ENCODE data around the gene GLT1D1. TPM values are rescaled to one million over a fixed set of nuclear protein-coding genes. Genes with fewer than 3 reads are reported as not detected.

GLT1D1 gene
- total RNA-seq, 4 donors from 2014 or later: 0.26 to 3.6 (median 2.9) TPM; not detected in 1

DNA sequence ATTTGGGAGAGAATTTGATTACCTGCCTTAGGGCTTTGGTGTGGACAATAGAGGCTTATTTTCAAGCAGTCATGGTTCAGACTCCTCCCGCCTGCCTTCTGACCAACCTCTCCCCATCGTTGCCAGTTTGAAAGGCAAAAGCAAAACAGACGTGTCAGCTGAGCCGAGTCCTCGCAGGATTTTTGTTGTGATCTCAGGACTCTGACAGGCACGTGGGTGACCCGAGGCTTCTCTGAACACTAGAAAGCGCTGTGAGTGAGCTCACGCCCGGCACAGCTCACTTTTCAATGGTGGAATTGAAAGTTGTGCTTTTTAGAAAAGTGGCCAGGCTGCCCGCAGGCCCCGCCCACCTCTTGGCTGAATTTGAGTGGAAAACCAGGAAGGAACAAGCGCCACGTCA lies 130.1 kb downstream of the GLT1D1 start:
- H3K36me3 ChIP-seq: no peaks in the 10 kb centered on the region
- intact Hi-C loops (cut with DNase I; ENCODE audit: low total_unique reads): no loop called here
- H3K9me3 ChIP-seq: no peaks in the 10 kb centered on the region
- TF ChIP-seq POLR2A (IDR thresholded peaks at IDR 0.05): no peak
- TF ChIP-seq, protein P1, sequence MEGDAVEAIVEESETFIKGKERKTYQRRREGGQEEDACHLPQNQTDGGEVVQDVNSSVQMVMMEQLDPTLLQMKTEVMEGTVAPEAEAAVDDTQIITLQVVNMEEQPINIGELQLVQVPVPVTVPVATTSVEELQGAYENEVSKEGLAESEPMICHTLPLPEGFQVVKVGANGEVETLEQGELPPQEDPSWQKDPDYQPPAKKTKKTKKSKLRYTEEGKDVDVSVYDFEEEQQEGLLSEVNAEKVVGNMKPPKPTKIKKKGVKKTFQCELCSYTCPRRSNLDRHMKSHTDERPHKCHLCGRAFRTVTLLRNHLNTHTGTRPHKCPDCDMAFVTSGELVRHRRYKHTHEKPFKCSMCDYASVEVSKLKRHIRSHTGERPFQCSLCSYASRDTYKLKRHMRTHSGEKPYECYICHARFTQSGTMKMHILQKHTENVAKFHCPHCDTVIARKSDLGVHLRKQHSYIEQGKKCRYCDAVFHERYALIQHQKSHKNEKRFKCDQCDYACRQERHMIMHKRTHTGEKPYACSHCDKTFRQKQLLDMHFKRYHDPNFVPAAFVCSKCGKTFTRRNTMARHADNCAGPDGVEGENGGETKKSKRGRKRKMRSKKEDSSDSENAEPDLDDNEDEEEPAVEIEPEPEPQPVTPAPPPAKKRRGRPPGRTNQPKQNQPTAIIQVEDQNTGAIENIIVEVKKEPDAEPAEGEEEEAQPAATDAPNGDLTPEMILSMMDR (IDR thresholded peaks at IDR 0.05): no peak
- no peaks in the 10 kb centered on the region for H3K27me3 ChIP-seq
- DNase-seq: no peak
- H3K27ac ChIP-seq: no peak overlapping the region
- H3K4me1 ChIP-seq: no peaks in the 10 kb centered on the region
- H3K4me3 ChIP-seq: no peak overlapping the region

DNA sequence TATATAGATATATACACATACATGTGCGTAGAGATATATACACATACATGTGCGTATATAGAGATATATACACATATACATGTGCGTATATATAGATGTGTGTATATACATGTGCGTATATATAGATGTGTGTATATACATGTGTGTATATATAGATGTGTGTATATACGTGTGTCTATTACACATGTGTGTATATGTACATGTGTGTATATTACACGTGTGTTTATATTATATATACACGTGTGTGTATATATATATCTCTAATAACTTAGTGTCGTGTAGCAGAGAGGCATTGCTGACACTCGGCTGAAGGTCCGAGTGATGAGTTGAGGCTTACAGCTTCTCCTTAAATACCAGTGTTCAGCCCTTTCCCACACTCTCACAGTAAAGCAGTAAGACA lies 133.7 kb downstream of the GLT1D1 start:
- DNase-seq: no peak
- H3K4me1 ChIP-seq: no peaks in the 10 kb centered on the region
- H3K27me3 ChIP-seq: no peaks in the 10 kb centered on the region
- no peak overlapping the region for H3K27ac ChIP-seq
- no peaks in the 10 kb centered on the region for H3K9me3 ChIP-seq
- no peak for TF ChIP-seq POLR2A (IDR thresholded peaks at IDR 0.05)
- intact Hi-C loops (cut with DNase I; ENCODE audit: low total_unique reads): no loop called here
- H3K36me3 ChIP-seq: no peaks in the 10 kb centered on the region
- H3K4me3 ChIP-seq: no peak overlapping the region

DNA sequence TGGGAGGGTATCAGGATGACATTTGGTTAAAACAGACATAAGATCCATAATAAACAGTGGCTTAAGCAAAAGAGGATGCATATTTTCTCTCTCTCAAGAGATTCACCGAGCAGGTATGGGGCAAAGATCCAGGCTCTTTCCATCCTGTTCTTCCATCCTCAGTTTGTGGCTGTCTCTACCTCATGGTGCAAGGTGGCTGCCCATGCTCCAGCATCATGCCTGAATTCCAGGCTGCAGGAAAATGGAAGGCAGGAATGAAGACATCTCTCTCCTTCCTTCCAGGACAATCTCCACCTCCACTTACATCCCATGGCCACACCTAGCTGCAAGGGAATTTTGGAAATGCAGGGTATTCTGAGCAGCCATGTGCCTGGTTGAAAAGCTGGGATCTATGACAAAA lies 136.0 kb downstream of the GLT1D1 start:
- no peak overlapping the region for H3K4me3 ChIP-seq
- no peak for TF ChIP-seq POLR2A (IDR thresholded peaks at IDR 0.05)
- TF ChIP-seq, protein P1 (IDR thresholded peaks at IDR 0.05): no peak
- no peaks in the 10 kb centered on the region for H3K36me3 ChIP-seq
- no peaks in the 10 kb centered on the region for H3K4me1 ChIP-seq
- intact Hi-C loops (cut with DNase I; ENCODE audit: low total_unique reads): no loop called here
- H3K27ac ChIP-seq: no peak overlapping the region
- DNase-seq: no peak
- H3K27me3 ChIP-seq: no peaks in the 10 kb centered on the region
- H3K9me3 ChIP-seq: no peaks in the 10 kb centered on the region

DNA sequence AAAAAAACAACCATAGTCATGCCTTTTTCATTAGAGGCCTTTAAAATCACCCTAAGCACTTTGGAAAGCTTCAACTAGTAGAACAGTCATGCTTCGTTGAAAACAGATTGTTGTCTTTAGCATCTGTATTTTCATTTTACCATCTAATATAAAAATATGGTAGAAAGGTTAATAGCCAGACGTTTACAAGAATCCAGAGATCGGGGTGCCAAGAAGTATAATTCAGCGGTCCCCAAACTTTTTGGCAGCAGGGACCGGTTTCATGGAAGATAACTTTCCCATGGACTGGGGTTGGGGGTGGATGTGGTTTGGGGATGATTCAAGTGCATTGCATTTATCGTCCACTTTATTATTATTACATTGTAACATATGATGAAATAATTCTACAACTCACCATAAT lies 138.4 kb downstream of the GLT1D1 start:
- intact Hi-C loops (cut with DNase I; ENCODE audit: low total_unique reads): no loop called here

DNA sequence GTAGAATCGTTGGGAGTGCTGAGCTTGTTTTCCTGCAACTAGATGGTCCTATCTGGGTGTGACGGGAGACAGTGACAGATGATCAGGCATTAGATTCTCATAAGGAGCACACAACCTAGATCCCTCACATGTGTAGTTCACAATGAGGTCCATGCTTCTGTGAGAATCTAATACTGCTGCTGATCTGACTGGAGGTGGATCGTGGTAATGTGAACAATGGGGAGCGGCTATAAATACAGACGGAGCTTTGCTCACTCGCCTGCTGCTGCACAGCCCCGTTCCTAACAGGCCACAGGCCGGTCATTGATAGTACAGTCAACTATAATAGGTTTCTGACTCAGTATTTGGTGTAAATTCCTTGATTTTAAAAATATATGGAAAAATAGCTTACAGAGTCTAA lies 138.8 kb downstream of the GLT1D1 start:
- TF ChIP-seq, protein P1 (IDR thresholded peaks at IDR 0.05): no peak
- TF ChIP-seq POLR2A (IDR thresholded peaks at IDR 0.05): no peak
- intact Hi-C loops (cut with DNase I; ENCODE audit: low total_unique reads): no loop called here
- no peak overlapping the region for H3K27ac ChIP-seq
- no peaks in the 10 kb centered on the region for H3K4me1 ChIP-seq
- no peaks in the 10 kb centered on the region for H3K9me3 ChIP-seq
- no peak overlapping the region for H3K4me3 ChIP-seq
- H3K27me3 ChIP-seq: no peaks in the 10 kb centered on the region
- DNase-seq: no peak
- H3K36me3 ChIP-seq: no peaks in the 10 kb centered on the region

More for the DNA sequence above, 138.4 kb downstream of the GLT1D1 start:
- TF ChIP-seq POLR2A (IDR thresholded peaks at IDR 0.05): no peak
- TF ChIP-seq, protein P1 (IDR thresholded peaks at IDR 0.05): no peak
- no peak overlapping the region for H3K27ac ChIP-seq
- H3K4me3 ChIP-seq: no peak overlapping the region
- H3K4me1 ChIP-seq: no peaks in the 10 kb centered on the region
- no peaks in the 10 kb centered on the region for H3K36me3 ChIP-seq
- no peak for DNase-seq
- no peaks in the 10 kb centered on the region for H3K27me3 ChIP-seq
- H3K9me3 ChIP-seq: no peaks in the 10 kb centered on the region

DNA sequence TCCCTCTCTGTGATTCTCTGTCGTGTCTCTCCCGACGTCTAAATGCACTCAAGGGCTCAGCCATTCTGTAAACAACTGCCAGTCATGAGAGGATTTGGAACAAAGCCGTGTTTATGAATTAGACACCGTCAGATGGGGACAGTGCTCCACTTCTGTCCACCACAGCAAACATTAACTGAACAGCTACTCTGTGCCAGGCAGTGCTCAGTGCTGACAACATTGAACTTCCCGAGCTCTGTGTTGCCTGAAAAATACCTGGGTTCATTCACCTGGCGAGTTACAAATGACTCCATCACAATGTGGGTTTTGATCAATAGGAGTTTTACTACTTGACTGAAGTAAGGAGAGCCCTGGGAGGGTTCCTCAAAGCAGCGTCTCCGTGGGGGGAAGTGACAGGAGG lies 139.3 kb downstream of the GLT1D1 start:
- Histone ChIP-seq H3K27me3 (no peaks in the 10 kb centered on the region), H3K4me1 (no peaks in the 10 kb centered on the region), H3K9me3 (no peaks in the 10 kb centered on the region), H3K36me3 (no peaks in the 10 kb centered on the region), H3K4me3 (no peak overlapping the region), H3K27ac (no peak overlapping the region)
- intact Hi-C loops (cut with DNase I; ENCODE audit: low total_unique reads): no loop called here
- no peak for TF ChIP-seq POLR2A (IDR thresholded peaks at IDR 0.05)
- TF ChIP-seq, protein P1 (IDR thresholded peaks at IDR 0.05): no peak
- no peak for DNase-seq

Measured in uterus (tissue), 4 donors.